ENCODE data around the gene PIK3R5. TPM values are rescaled to one million over a fixed set of nuclear protein-coding genes. Genes with fewer than 3 reads are reported as not detected.
A peak's percentile ranks its signal among the peaks of the same experiment; 100 is the strongest.

Gene PIK3R5
- total RNA-seq, 1 donor from 2014 or later, result 44.0 TPM

GRCh38 chr17:8837563-8838075 lies 127.9 kb downstream of the PIK3R5 start:
- ATAC-seq (peak; percentile 21 to 28), DNase-seq (no peak)
- TF ChIP-seq CTCF (IDR thresholded peaks at IDR 0.05), result no peak
- H3K27ac ChIP-seq, result no peak overlapping the region
- H3K36me3 ChIP-seq, result no peaks in the 10 kb centered on the region
- H3K27me3 ChIP-seq (ENCODE audit: low read depth), result peaks cover 29% of the 10 kb centered on the region
- no peak overlapping the region for H3K4me3 ChIP-seq
- intact Hi-C loops (cut with DNase I), result no loop called here
- no peaks in the 10 kb centered on the region for H3K9me3 ChIP-seq
- H3K4me1 ChIP-seq, result no peaks in the 10 kb centered on the region

- Histone ChIP-seq H3K4me3 (no peak overlapping the region), H3K36me3 (no peaks in the 10 kb centered on the region), H3K27me3 (ENCODE audit: low read depth) (peaks cover 30% of the 10 kb centered on the region), H3K4me1 (no peaks in the 10 kb centered on the region), H3K27ac (no peak overlapping the region), H3K9me3 (no peaks in the 10 kb centered on the region)
- TF ChIP-seq CTCF (IDR thresholded peaks at IDR 0.05), result no peak
- intact Hi-C loops (cut with DNase I), result no loop called here
- ATAC-seq (no peak), DNase-seq (no peak)
Measured at GRCh38 chr17:8836821-8837562, 128.5 kb downstream of the PIK3R5 start.

DNA sequence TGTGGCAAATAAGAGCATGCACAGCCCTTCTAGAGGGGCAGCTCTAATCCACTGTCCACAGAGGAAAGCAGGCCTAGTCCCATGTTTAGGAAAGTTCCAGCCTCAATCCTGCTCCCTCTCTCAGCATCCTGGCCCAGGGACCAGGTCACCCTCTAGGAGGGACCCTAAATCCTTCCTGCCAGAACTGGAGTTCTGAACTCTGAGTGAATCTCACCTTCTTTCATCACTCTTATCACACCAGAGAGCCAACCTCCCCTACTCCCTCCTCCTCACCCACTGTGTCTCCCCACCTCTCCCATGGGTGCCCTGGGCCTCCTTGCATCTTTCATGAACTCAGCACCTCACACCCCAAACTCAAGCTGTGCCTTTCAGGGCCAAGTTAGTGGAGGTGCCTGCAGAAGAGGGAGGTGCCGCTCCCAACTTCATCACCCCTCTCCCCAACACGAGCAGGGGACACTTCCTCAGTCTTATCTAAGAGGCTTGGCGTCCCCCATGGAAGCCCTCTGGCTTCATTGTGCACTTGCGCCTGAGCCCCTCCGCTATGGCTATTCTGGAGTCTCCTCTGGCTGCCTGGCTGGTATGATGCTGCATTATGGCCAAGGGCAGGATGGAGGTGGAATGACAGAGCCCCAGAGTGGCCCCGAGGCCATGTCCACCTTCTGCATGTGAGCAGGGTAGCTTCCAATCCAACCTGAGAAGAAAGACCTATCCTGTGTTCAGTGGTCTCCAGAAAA lies 129.7 kb downstream of the PIK3R5 start:
- intact Hi-C loops (cut with DNase I), result no loop called here
- Histone ChIP-seq H3K27me3 (ENCODE audit: low read depth) (peaks cover 30% of the 10 kb centered on the region), H3K9me3 (no peaks in the 10 kb centered on the region), H3K36me3 (no peaks in the 10 kb centered on the region), H3K27ac (no peak overlapping the region), H3K4me3 (no peak overlapping the region), H3K4me1 (no peaks in the 10 kb centered on the region)
- DNase-seq, result no peak
- TF ChIP-seq CTCF (IDR thresholded peaks at IDR 0.05), result no peak
- no peak for ATAC-seq

DNA sequence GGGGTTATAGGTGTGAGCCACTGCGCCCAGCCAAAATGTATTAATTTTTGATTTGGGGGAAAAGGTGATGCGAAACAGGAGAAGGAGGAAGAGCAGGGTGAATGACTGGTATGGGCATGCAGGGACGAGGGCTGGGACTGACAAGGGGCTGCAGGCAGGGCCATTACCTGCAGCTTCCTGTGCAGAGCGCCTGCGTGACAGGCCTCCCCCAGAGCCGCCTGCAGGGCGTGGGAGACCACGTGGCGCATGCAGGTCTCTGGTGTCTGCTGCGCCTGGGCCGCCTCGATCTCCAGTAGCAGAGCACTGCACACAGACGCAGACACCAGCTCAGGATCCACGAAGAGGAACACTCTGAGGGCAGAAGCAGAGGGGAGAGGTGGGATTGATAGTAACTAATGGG lies 130.4 kb downstream of the PIK3R5 start:
- H3K27ac ChIP-seq, result no peak overlapping the region
- intact Hi-C loops (cut with DNase I), result no loop called here
- no peak for ATAC-seq
- DNase-seq, result no peak
- H3K9me3 ChIP-seq, result no peaks in the 10 kb centered on the region
- H3K36me3 ChIP-seq, result no peaks in the 10 kb centered on the region
- no peaks in the 10 kb centered on the region for H3K4me1 ChIP-seq
- TF ChIP-seq CTCF (IDR thresholded peaks at IDR 0.05), result no peak
- H3K4me3 ChIP-seq, result no peak overlapping the region
- H3K27me3 ChIP-seq (ENCODE audit: low read depth), result peaks cover 30% of the 10 kb centered on the region

GRCh38 chr17:8832711-8833352 lies 132.7 kb downstream of the PIK3R5 start:
- no peak overlapping the region for H3K4me3 ChIP-seq
- H3K27ac ChIP-seq, result no peak overlapping the region
- no peaks in the 10 kb centered on the region for H3K4me1 ChIP-seq
- H3K27me3 ChIP-seq (ENCODE audit: low read depth), result peaks cover 40% of the 10 kb centered on the region
- H3K9me3 ChIP-seq, result no peaks in the 10 kb centered on the region
- H3K36me3 ChIP-seq, result no peaks in the 10 kb centered on the region
- ATAC-seq (peak in 1 of 2 donors; percentile 33), DNase-seq (peak; percentile 57)
- peak; percentile 46 for TF ChIP-seq CTCF (IDR thresholded peaks at IDR 0.05)
- intact Hi-C loops (cut with DNase I), result no loop called here
